GM13976 (cell line): ENCODE data around the gene EFCAB13.
"Not testable (repeated sequence)": the region's sequence is repeated elsewhere in the genome, so short reads cannot be mapped to it uniquely, and the experiment has no call there.

Experiments
- DNase-seq: peaks from one replicate; pipeline ENCODE4 v3.0.0; 2012; ENCODE audit warnings: low spot score
- CTCF ChIP-seq: IDR thresholded peaks from 2 replicates; pipeline ENCODE4 v1.5.1; 2012; ENCODE audit warnings: borderline replicate concordance, mild to moderate bottlenecking; ENCODE audit not compliant: insufficient read depth; ENCODE audit errors: extremely low read depth, missing control alignments, control extremely low read depth
- in situ Hi-C: fragments of 300-500 bp; cut with MboI; formaldehyde crosslinking; loops from one replicate; pipeline ENCODE4 v1.12.0; 2022; ENCODE audit warnings: low sequenced_read_pairs, mixed read lengths, inconsistent platforms; ENCODE audit not compliant: unreplicated experiment

Gene EFCAB13

GRCh38 chr17:47470836-47471235, 147.1 kb downstream of the EFCAB13 start:
- DNase-seq, result no peak
- TF ChIP-seq CTCF, result no peak
- in situ Hi-C loops, result no loop called here

- DNase-seq, in situ Hi-C loops: not testable (repeated sequence)
Observed at GRCh38 chr17:47472073-47472472, 148.3 kb downstream of the EFCAB13 start.
